Measurements from ENCODE around the gene BCL7C. TPM values are rescaled to one million over a fixed set of nuclear protein-coding genes. Genes with fewer than 3 reads are reported as not detected.

BCL7C gene
- total and polyA plus RNA-seq, 2 of the 13 experiments (the other 11 are each of a cell fraction or from before 2014, with no cell fraction given) = 17.7 to 33.8 TPM

GRCh38 chr16:30922420-30922959 lies 28.6 kb upstream of the BCL7C start (continued):
- TF ChIP-seq, protein P1, sequence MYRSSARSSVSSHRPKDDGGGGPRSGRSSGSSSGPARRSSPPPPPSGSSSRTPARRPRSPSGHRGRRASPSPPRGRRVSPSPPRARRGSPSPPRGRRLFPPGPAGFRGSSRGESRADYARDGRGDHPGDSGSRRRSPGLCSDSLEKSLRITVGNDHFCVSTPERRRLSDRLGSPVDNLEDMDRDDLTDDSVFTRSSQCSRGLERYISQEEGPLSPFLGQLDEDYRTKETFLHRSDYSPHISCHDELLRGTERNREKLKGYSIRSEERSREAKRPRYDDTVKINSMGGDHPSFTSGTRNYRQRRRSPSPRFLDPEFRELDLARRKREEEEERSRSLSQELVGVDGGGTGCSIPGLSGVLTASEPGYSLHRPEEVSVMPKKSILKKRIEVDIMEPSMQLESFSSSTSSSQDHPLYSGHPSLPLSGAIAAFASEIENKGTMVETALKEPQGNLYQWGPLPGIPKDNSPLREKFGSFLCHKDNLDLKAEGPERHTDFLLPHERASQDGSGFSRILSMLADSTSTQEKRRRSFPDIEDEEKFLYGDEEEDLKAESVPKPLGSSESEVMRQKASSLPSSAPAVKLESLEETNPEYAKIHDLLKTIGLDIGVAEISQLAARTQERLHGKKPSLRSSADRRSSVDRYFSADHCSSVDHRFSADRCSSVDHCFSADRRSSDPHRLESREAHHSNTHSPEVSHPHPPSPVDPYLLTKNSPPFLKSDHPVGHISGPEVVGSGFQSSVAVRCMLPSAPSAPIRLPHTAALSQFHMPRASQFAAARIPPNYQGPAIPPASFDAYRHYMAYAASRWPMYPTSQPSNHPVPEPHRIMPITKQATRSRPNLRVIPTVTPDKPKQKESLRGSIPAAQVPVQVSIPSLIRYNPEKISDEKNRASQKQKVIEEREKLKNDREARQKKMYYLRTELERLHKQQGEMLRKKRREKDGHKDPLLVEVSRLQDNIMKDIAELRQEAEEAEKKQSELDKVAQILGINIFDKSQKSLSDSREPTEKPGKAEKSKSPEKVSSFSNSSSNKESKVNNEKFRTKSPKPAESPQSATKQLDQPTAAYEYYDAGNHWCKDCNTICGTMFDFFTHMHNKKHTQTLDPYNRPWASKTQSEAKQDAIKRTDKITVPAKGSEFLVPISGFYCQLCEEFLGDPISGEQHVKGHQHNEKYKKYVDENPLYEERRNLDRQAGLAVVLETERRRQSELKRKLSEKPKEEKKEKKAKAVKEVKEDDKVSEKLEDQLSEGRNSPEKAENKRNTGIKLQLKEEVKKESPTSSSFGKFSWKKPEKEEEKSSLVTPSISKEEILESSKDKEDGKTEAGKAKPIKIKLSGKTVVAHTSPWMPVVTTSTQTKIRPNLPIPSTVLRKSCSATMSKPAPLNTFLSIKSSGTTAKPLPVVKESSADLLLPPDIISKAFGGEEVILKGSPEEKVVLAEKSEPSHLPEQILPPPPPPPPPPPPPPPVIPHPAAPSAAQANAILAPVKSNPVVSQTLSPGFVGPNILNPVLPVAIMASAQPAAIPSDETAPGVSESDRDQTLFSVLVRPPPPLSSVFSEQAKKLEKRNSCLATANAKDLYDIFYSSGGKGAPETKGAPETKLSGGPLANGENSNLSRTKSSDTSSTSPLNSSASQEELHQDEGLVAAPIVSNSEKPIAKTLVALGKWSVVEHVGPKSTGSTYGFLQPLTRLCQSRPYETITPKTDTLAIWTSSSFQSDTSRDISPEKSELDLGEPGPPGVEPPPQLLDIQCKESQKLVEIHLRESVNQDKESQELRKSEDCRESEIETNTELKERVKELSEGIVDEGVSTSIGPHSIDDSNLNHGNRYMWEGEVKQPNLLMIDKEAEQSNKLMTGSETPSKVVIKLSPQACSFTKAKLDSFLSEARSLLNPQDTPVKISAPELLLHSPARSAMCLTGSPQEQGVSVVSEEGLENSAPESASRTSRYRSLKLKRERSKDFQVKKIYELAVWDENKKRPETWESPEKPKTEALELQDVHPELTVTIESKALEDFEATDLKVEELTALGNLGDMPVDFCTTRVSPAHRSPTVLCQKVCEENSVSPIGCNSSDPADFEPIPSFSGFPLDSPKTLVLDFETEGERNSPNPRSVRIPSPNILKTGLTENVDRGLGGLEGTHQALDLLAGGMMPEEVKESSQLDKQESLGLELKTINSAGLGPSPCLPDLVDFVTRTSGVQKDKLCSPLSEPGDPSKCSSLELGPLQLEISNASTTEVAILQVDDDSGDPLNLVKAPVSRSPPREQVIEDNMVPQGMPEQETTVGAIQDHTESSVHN (CRISPR knock-in tag; IDR thresholded peaks at IDR 0.05) = no peak
- TF ChIP-seq IRF2 (CRISPR knock-in tag; IDR thresholded peaks at IDR 0.05) (peak; percentile 88), ZNF788 (CRISPR knock-in tag; IDR thresholded peaks at IDR 0.05; ENCODE audit: borderline replicate concordance) (peak; percentile 27; the same call in 1 of the 2 replicates), ATF6 (CRISPR knock-in tag; conservative IDR thresholded peaks at IDR 0.05) (0 out of 2 replicates have a peak, but pooled peaks have one; percentile 31), STAT6 (CRISPR knock-in tag; IDR thresholded peaks at IDR 0.05; ENCODE audit: borderline replicate concordance) (peak; percentile 90; the same call in 1 of the 2 replicates), THYN1 (CRISPR knock-in tag; IDR thresholded peaks at IDR 0.05; ENCODE audit: borderline replicate concordance, low read depth) (0 out of 2 replicates have a peak, but pooled peaks have one; percentile 77), NAIF1 (CRISPR knock-in tag; IDR thresholded peaks at IDR 0.05; ENCODE audit: borderline replicate concordance) (peak; percentile 72; the same call in 1 of the 2 replicates), EP300 (IDR thresholded peaks at IDR 0.05; ENCODE audit: low read depth in 2 of 2, low read length in 2 of 2) (peak; percentile 22 to 48; a peak in 2 of 4 replicates), EP300 (CRISPR knock-in tag; IDR thresholded peaks at IDR 0.05; ENCODE audit: borderline replicate concordance) (no peak), ISL2 (CRISPR knock-in tag; IDR thresholded peaks at IDR 0.05) (peak; percentile 58), ZNF7 (CRISPR knock-in tag; IDR thresholded peaks at IDR 0.05) (no peak)
- TF ChIP-seq, protein P2, sequence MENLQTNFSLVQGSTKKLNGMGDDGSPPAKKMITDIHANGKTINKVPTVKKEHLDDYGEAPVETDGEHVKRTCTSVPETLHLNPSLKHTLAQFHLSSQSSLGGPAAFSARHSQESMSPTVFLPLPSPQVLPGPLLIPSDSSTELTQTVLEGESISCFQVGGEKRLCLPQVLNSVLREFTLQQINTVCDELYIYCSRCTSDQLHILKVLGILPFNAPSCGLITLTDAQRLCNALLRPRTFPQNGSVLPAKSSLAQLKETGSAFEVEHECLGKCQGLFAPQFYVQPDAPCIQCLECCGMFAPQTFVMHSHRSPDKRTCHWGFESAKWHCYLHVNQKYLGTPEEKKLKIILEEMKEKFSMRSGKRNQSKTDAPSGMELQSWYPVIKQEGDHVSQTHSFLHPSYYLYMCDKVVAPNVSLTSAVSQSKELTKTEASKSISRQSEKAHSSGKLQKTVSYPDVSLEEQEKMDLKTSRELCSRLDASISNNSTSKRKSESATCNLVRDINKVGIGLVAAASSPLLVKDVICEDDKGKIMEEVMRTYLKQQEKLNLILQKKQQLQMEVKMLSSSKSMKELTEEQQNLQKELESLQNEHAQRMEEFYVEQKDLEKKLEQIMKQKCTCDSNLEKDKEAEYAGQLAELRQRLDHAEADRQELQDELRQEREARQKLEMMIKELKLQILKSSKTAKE (CRISPR knock-in tag; IDR thresholded peaks at IDR 0.05; ENCODE audit: borderline replicate concordance) = no peak

Measured in HepG2 (cell line).